CD14-positive monocyte (primary cell): ENCODE data around the gene ZP1. TPM values are rescaled to one million over a fixed set of nuclear protein-coding genes. Genes with fewer than 3 reads are reported as not detected.

Experiments
- DNase-seq, 3 donors: peaks; one replicate each; pipeline ENCODE4 v3.0.0-alpha.2; 2011 to 2022
- H2AFZ ChIP-seq: 2 replicates; pipeline ENCODE4 v1.6.0; 2012; ENCODE audit warnings: mild to moderate bottlenecking, low read depth, low read length, inconsistent platforms; ENCODE audit not compliant: insufficient read depth, poor library complexity, severe bottlenecking
- H3K27ac ChIP-seq, 2 donors: 1 replicate in 1 of 2; 2 replicates in 1 of 2; pipeline ENCODE4 v1.5.1; 2012 to 2013; ENCODE audit warnings: low read length in 2 of 2, control low read depth in 1 of 2, inconsistent platforms in 1 of 2, low read depth in 1 of 2, mild to moderate bottlenecking in 1 of 2
- H3K27me3 ChIP-seq, 2 donors: one replicate each; pipeline versions ENCODE4 v1.6.0 to v1.6.1; 2011 to 2013; ENCODE audit warnings: low read length in 2 of 2; ENCODE audit not compliant: control insufficient read depth in 2 of 2, insufficient read depth in 2 of 2
- H3K36me3 ChIP-seq, 2 donors: replicated peaks in 1 of 2; 1 replicate in 1 of 2; 2 replicates in 1 of 2; pipeline versions ENCODE4 v1.5.1 to v1.6.1; 2012 to 2013; ENCODE audit warnings: low read length in 2 of 2, control low read depth in 1 of 2, inconsistent platforms in 1 of 2, mild to moderate bottlenecking in 1 of 2; ENCODE audit not compliant: insufficient read depth in 2 of 2, control insufficient read depth in 1 of 2
- H3K4me1 ChIP-seq, 2 donors: 1 replicate in 1 of 2; 2 replicates in 1 of 2; pipeline versions ENCODE4 v1.5.1 to v1.6.1; 2012 to 2013; ENCODE audit warnings: low read length in 2 of 2, control low read depth in 1 of 2, inconsistent platforms in 1 of 2, mild to moderate bottlenecking in 1 of 2, moderate library complexity in 1 of 2; ENCODE audit not compliant: insufficient read depth in 2 of 2, control insufficient read depth in 1 of 2
- H3K4me2 ChIP-seq: replicated peaks from 2 replicates; pipeline ENCODE3; 2012; ENCODE audit warnings: low read length, moderate library complexity, mild to moderate bottlenecking; ENCODE audit not compliant: poor library complexity, severe bottlenecking; ENCODE audit errors: extremely low read depth
- H3K4me3 ChIP-seq, 3 experiments: fragments of 200-600 bp in 1 of 3; sonication (generic) in 1 of 3; replicated peaks in 1 of 3; 1 replicate in 2 of 3; 2 replicates in 1 of 3; pipeline ENCODE4 v1.5.1; 2011 to 2013; ENCODE audit warnings: low read length in 3 of 3, mild to moderate bottlenecking in 3 of 3, control low read depth in 2 of 3, low read depth in 2 of 3, inconsistent platforms in 1 of 3, moderate library complexity in 1 of 3
- H3K79me2 ChIP-seq: 2 replicates; pipeline ENCODE4 v1.6.0; 2012; ENCODE audit warnings: mild to moderate bottlenecking, control low read depth, inconsistent platforms, low read length, moderate library complexity; ENCODE audit not compliant: insufficient read depth
- H3K9ac ChIP-seq: 2 replicates; pipeline ENCODE4 v1.6.0; 2017; ENCODE audit warnings: low read length, mild to moderate bottlenecking; ENCODE audit not compliant: insufficient read depth, poor library complexity, severe bottlenecking
- H3K9me3 ChIP-seq, 2 donors: replicated peaks in 1 of 2; 1 replicate in 1 of 2; 2 replicates in 1 of 2; pipeline versions ENCODE4 v1.5.1 to v1.6.1; 2012 to 2013; ENCODE audit warnings: low read length in 2 of 2, control low read depth in 1 of 2; ENCODE audit not compliant: control insufficient read depth in 1 of 2, insufficient read depth in 1 of 2
- H4K20me1 ChIP-seq: 2 replicates; pipeline ENCODE4 v1.6.0; 2012; ENCODE audit warnings: mild to moderate bottlenecking, low read length, control low read depth, moderate library complexity; ENCODE audit not compliant: insufficient read depth
- H3K27ac Mint-ChIP-seq, 7 donors: one replicate each; pipeline ENCODE4 v1.8.0; 2020; ENCODE audit warnings: mild to moderate bottlenecking in 7 of 7, mixed read lengths in 7 of 7, moderate library complexity in 6 of 7, inconsistent platforms in 2 of 7
- H3K27me3 Mint-ChIP-seq, 3 donors: one replicate each; pipeline ENCODE4 v1.8.0; 2021 to 2022; ENCODE audit warnings: low read depth in 3 of 3, mild to moderate bottlenecking in 3 of 3, mixed read lengths in 3 of 3, moderate library complexity in 3 of 3, inconsistent platforms in 1 of 3
- H3K36me3 Mint-ChIP-seq, 2 donors: one replicate each; pipeline ENCODE4 v1.8.0; 2020; ENCODE audit warnings: mixed read lengths in 2 of 2, inconsistent platforms in 1 of 2, mild to moderate bottlenecking in 1 of 2
- H3K4me1 Mint-ChIP-seq: one replicate; pipeline ENCODE4 v1.8.0; 2020; ENCODE audit warnings: mild to moderate bottlenecking, mixed read lengths
- H3K4me3 Mint-ChIP-seq, 2 donors: one replicate each; pipeline ENCODE4 v1.8.0; 2020; ENCODE audit warnings: mild to moderate bottlenecking in 2 of 2, mixed read lengths in 2 of 2, moderate library complexity in 1 of 2
- H3K9me3 Mint-ChIP-seq, 7 donors: one replicate each; pipeline ENCODE4 v1.8.0; 2020 to 2022; ENCODE audit warnings: mixed read lengths in 7 of 7, mild to moderate bottlenecking in 6 of 7, moderate library complexity in 6 of 7, inconsistent platforms in 2 of 7
- WGBS: methylation state at CpG from one replicate; pipeline ENCODE4 v1.1.5; 2013; ENCODE audit warnings: missing lambda C conversion rate; ENCODE audit not compliant: insufficient coverage; 5-methylcytosine and 5-hydroxymethylcytosine counted together
- intact Hi-C, 2 donors: fragments of 100-400 bp; cut with micrococcal nuclease; formaldehyde crosslinking; loops; one replicate each; pipeline versions ENCODE4 v1.15.0 to v1.15.1; 2023
- polyA plus RNA-seq, 3 donors: library from polyadenylated mRNA; depleted of rRNA in 1 of 3; unstranded in 2 of 3; stranded (reverse) in 1 of 3; fragments of 300-500 nt in 2 of 3; fragments of >200 nt in 1 of 3; fragmentation: Illumina TruSeq in 2 of 3; gene quantifications; 1 replicate in 2 of 3; 2 replicates in 1 of 3; pipeline ENCODE4 v1.2.3, GENCODE V29; 2012 to 2021
- TF ChIP-seq, protein P1 (sequence below): fragments of 200-600 bp; IDR thresholded peaks from one replicate; pipeline ENCODE4 v1.8.0; 2022; ENCODE audit warnings: antibody characterized with exemption, mild to moderate bottlenecking

The ZP1 gene
- polyA plus RNA-seq, 3 donors, result 0.09 to 0.40 TPM; not detected in 1

DNA sequence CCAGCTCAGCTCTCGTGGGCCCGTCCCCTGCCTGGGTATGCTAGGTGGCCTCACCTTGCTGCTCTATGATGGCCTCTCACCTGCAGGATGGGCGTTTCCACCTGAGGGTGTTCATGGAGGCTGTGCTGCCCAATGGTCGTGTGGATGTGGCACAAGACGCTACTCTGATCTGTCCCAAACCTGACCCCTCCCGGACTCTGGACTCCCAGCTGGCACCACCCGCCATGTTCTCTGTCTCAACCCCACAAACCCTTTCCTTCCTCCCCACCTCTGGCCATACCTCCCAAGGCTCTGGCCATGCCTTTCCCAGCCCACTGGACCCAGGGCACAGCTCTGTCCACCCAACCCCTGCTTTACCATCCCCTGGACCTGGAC is 2.1 kb downstream of the ZP1 start:
- H3K9me3 Mint-ChIP-seq, result no peaks in the 10 kb centered on the region
- Histone ChIP-seq H2AFZ (no peak overlapping the region), H4K20me1 (no peaks in the 10 kb centered on the region), H3K4me1 (peaks cover 11 to 15% of the 10 kb centered on the region in 2 donors), H3K36me3 (no peaks in the 10 kb centered on the region), H3K9ac (no peak overlapping the region), H3K27ac (no peak overlapping the region), H3K4me2 (no peak overlapping the region), H3K27me3 (no peaks in the 10 kb centered on the region), H3K9me3 (no peaks in the 10 kb centered on the region), H3K79me2 (no peaks in the 10 kb centered on the region), H3K4me3 (no peak overlapping the region)
- H3K36me3 Mint-ChIP-seq, result no peaks in the 10 kb centered on the region
- peaks cover 14% of the 10 kb centered on the region for H3K4me1 Mint-ChIP-seq
- TF ChIP-seq, protein P1, sequence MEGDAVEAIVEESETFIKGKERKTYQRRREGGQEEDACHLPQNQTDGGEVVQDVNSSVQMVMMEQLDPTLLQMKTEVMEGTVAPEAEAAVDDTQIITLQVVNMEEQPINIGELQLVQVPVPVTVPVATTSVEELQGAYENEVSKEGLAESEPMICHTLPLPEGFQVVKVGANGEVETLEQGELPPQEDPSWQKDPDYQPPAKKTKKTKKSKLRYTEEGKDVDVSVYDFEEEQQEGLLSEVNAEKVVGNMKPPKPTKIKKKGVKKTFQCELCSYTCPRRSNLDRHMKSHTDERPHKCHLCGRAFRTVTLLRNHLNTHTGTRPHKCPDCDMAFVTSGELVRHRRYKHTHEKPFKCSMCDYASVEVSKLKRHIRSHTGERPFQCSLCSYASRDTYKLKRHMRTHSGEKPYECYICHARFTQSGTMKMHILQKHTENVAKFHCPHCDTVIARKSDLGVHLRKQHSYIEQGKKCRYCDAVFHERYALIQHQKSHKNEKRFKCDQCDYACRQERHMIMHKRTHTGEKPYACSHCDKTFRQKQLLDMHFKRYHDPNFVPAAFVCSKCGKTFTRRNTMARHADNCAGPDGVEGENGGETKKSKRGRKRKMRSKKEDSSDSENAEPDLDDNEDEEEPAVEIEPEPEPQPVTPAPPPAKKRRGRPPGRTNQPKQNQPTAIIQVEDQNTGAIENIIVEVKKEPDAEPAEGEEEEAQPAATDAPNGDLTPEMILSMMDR, result no peak
- intact Hi-C loops, result no loop called here
- no peak for DNase-seq
- H3K27me3 Mint-ChIP-seq, result peaks cover 0 to 5% (median 3%) of the 10 kb centered on the region in 3 donors
- 96% methylated on average over 7 of the region's 7 CpGs for WGBS
- no peak overlapping the region for H3K27ac Mint-ChIP-seq
- H3K4me3 Mint-ChIP-seq, result no peak overlapping the region

DNA sequence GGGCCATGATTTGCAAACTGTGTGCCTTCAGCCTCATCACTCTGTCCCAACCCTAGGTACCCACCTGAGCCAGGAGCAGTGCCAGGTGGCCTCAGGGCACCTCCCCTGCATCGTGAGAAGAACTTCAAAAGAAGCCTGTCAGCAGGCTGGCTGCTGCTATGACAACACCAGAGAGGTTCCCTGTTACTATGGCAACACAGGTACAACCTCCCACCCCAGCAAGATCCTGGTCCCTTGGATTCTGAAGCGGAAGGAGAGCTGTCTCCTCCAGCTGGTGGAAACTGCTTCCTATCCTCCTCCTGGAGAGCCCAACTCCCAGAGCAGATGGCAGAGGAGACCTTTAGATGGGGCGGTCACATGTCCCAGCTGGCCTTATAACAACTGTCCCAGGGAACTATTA is 2.9 kb downstream of the ZP1 start:
- H3K4me1 ChIP-seq, result peaks cover 11 to 15% of the 10 kb centered on the region in 2 donors
- no peak overlapping the region for H3K4me2 ChIP-seq
- no peak overlapping the region for H3K27ac ChIP-seq
- Mint-ChIP-seq H3K9me3 (no peaks in the 10 kb centered on the region), H3K27me3 (peaks cover 0 to 3% (median 2%) of the 10 kb centered on the region in 3 donors), H3K4me3 (no peak overlapping the region), H3K27ac (no peak overlapping the region), H3K36me3 (no peaks in the 10 kb centered on the region), H3K4me1 (peaks cover 14% of the 10 kb centered on the region)
- TF ChIP-seq, protein P1, result no peak
- WGBS, result 86% methylated on average over 2 of the region's 3 CpGs
- no peaks in the 10 kb centered on the region for H3K27me3 ChIP-seq
- H3K9ac ChIP-seq, result no peak overlapping the region
- no peaks in the 10 kb centered on the region for H3K36me3 ChIP-seq
- no peak overlapping the region for H3K4me3 ChIP-seq
- H2AFZ ChIP-seq, result no peak overlapping the region
- H3K9me3 ChIP-seq, result no peaks in the 10 kb centered on the region
- DNase-seq, result no peak
- intact Hi-C loops, result no loop called here
- H4K20me1 ChIP-seq, result no peaks in the 10 kb centered on the region
- H3K79me2 ChIP-seq, result no peaks in the 10 kb centered on the region
